Erythroblast (primary cell): ENCODE results near the gene CRB1.

Source experiments
- GATA1 ChIP-seq: IDR thresholded peaks from 2 replicates; pipeline ENCODE4 v1.6.1; 2011; ENCODE audit warnings: low read depth, mild to moderate bottlenecking, control low read depth, low read length, moderate library complexity
- POLR2A ChIP-seq: IDR thresholded peaks from 2 replicates; pipeline ENCODE4 v1.6.1; 2011; ENCODE audit warnings: mild to moderate bottlenecking, low read length

GRCh38 chr1:197462539-197462938, 194.5 kb downstream of the CRB1 start:
- no peak for TF ChIP-seq POLR2A
- no peak for TF ChIP-seq GATA1
